Measurements from ENCODE around the gene ASB15. TPM values are rescaled to one million over a fixed set of nuclear protein-coding genes. Genes with fewer than 3 reads are reported as not detected.

The ASB15 gene
- total RNA-seq, 1 experiment from 2014 or later: not detected

GRCh38 chr7:123658023-123658422 lies 56.4 kb downstream of the ASB15 start:
- H3K27ac ChIP-seq: no peak overlapping the region
- no peaks in the 10 kb centered on the region for H3K9me3 ChIP-seq (replicated peaks)
- no peak overlapping the region for H3K4me3 ChIP-seq
- no peak for DNase-seq
- H3K27me3 ChIP-seq: no peaks in the 10 kb centered on the region
- H3K36me3 ChIP-seq: no peaks in the 10 kb centered on the region
- peaks cover 4% of the 10 kb centered on the region; the same call in 1 of the 2 replicates for H3K4me1 ChIP-seq

GRCh38 chr7:123660514-123661354 lies 59.1 kb downstream of the ASB15 start:
- no peak overlapping the region for H3K4me3 ChIP-seq
- no peak overlapping the region for H3K27ac ChIP-seq
- H3K9me3 ChIP-seq (replicated peaks): no peaks in the 10 kb centered on the region
- no peaks in the 10 kb centered on the region for H3K27me3 ChIP-seq
- no peak for DNase-seq
- H3K36me3 ChIP-seq: no peaks in the 10 kb centered on the region
- peaks cover 4% of the 10 kb centered on the region; the same call in 1 of the 2 replicates for H3K4me1 ChIP-seq

GRCh38 chr7:123661765-123662164 lies 60.1 kb downstream of the ASB15 start:
- DNase-seq: no peak
- Histone ChIP-seq H3K4me1 (peaks cover 4% of the 10 kb centered on the region; the same call in 1 of the 2 replicates), H3K27me3 (no peaks in the 10 kb centered on the region), H3K4me3 (no peak overlapping the region), H3K36me3 (no peaks in the 10 kb centered on the region), H3K9me3 (replicated peaks) (no peaks in the 10 kb centered on the region), H3K27ac (no peak overlapping the region)

- no peaks in the 10 kb centered on the region for H3K27me3 ChIP-seq
- no peak overlapping the region for H3K27ac ChIP-seq
- no peaks in the 10 kb centered on the region for H3K36me3 ChIP-seq
- no peak for DNase-seq
- H3K4me3 ChIP-seq: no peak overlapping the region
- 0 out of 2 replicates have a peak, but pooled peaks cover under 1% of the 10 kb centered on the region for H3K4me1 ChIP-seq
- H3K9me3 ChIP-seq (replicated peaks): no peaks in the 10 kb centered on the region
Observed at GRCh38 chr7:123662293-123662692, 60.7 kb downstream of the ASB15 start.

GRCh38 chr7:123662755-123663154 lies 61.1 kb downstream of the ASB15 start:
- H3K36me3 ChIP-seq: no peaks in the 10 kb centered on the region
- H3K4me1 ChIP-seq: no peaks in the 10 kb centered on the region
- no peaks in the 10 kb centered on the region for H3K27me3 ChIP-seq
- no peak overlapping the region for H3K4me3 ChIP-seq
- DNase-seq: no peak
- no peaks in the 10 kb centered on the region for H3K9me3 ChIP-seq (replicated peaks)
- no peak overlapping the region for H3K27ac ChIP-seq

GRCh38 chr7:123663200-123663599 lies 61.6 kb downstream of the ASB15 start:
- Histone ChIP-seq H3K4me3 (no peak overlapping the region), H3K9me3 (replicated peaks) (no peaks in the 10 kb centered on the region), H3K27ac (no peak overlapping the region), H3K27me3 (no peaks in the 10 kb centered on the region), H3K36me3 (no peaks in the 10 kb centered on the region), H3K4me1 (no peaks in the 10 kb centered on the region)
- DNase-seq: no peak

- Histone ChIP-seq H3K9me3 (replicated peaks) (no peaks in the 10 kb centered on the region), H3K4me1 (no peaks in the 10 kb centered on the region), H3K27ac (no peak overlapping the region), H3K27me3 (no peaks in the 10 kb centered on the region), H3K36me3 (no peaks in the 10 kb centered on the region), H3K4me3 (no peak overlapping the region)
- no peak for DNase-seq
Observed at GRCh38 chr7:123665157-123665556, 63.5 kb downstream of the ASB15 start.

- no peak overlapping the region for H3K27ac ChIP-seq
- H3K9me3 ChIP-seq (replicated peaks): no peaks in the 10 kb centered on the region
- DNase-seq: no peak
- no peaks in the 10 kb centered on the region for H3K27me3 ChIP-seq
- no peaks in the 10 kb centered on the region for H3K36me3 ChIP-seq
- no peak overlapping the region for H3K4me3 ChIP-seq
- H3K4me1 ChIP-seq: no peaks in the 10 kb centered on the region
Observed at GRCh38 chr7:123665896-123666295, 64.3 kb downstream of the ASB15 start.

GRCh38 chr7:123666492-123666891 lies 64.9 kb downstream of the ASB15 start:
- H3K4me3 ChIP-seq: no peak overlapping the region
- H3K36me3 ChIP-seq: no peaks in the 10 kb centered on the region
- H3K27ac ChIP-seq: no peak overlapping the region
- no peak for DNase-seq
- no peaks in the 10 kb centered on the region for H3K4me1 ChIP-seq
- H3K9me3 ChIP-seq (replicated peaks): no peaks in the 10 kb centered on the region
- no peaks in the 10 kb centered on the region for H3K27me3 ChIP-seq

- peaks cover 15% of the 10 kb centered on the region for H3K4me1 ChIP-seq
- no peaks in the 10 kb centered on the region for H3K9me3 ChIP-seq (replicated peaks)
- no peaks in the 10 kb centered on the region for H3K36me3 ChIP-seq
- H3K27ac ChIP-seq: no peak overlapping the region
- DNase-seq: no peak
- H3K4me3 ChIP-seq: no peak overlapping the region
- no peaks in the 10 kb centered on the region for H3K27me3 ChIP-seq
Observed at GRCh38 chr7:123669485-123669884, 67.9 kb downstream of the ASB15 start.

GRCh38 chr7:123673137-123673732 lies 71.6 kb downstream of the ASB15 start:
- Histone ChIP-seq H3K27ac (no peak overlapping the region), H3K27me3 (no peaks in the 10 kb centered on the region), H3K36me3 (no peaks in the 10 kb centered on the region), H3K9me3 (replicated peaks) (no peaks in the 10 kb centered on the region), H3K4me1 (peaks cover 32% of the 10 kb centered on the region), H3K4me3 (no peak overlapping the region)
- no peak for DNase-seq

GRCh38 chr7:123673752-123674398 lies 72.3 kb downstream of the ASB15 start:
- Histone ChIP-seq H3K27ac (peak overlapping the region; percentile 61), H3K4me1 (peaks cover 32% of the 10 kb centered on the region), H3K27me3 (no peaks in the 10 kb centered on the region), H3K9me3 (replicated peaks) (no peaks in the 10 kb centered on the region), H3K36me3 (no peaks in the 10 kb centered on the region), H3K4me3 (no peak overlapping the region)
- DNase-seq: peak in 1 of 2 experiments; percentile 33

GRCh38 chr7:123674399-123675180 lies 73.0 kb downstream of the ASB15 start:
- Histone ChIP-seq H3K27ac (peak overlapping the region; percentile 61), H3K36me3 (no peaks in the 10 kb centered on the region), H3K4me3 (no peak overlapping the region), H3K27me3 (no peaks in the 10 kb centered on the region), H3K9me3 (replicated peaks) (no peaks in the 10 kb centered on the region), H3K4me1 (peaks cover 32% of the 10 kb centered on the region)
- peak; percentile 15 to 67 for DNase-seq

- H3K9me3 ChIP-seq (replicated peaks): no peaks in the 10 kb centered on the region
- no peaks in the 10 kb centered on the region; the same call in 1 of the 2 replicates for H3K36me3 ChIP-seq
- DNase-seq: peak in 1 of 2 experiments; percentile 27
- H3K4me1 ChIP-seq: peaks cover 32% of the 10 kb centered on the region
- H3K27me3 ChIP-seq: no peaks in the 10 kb centered on the region
- peak overlapping the region; percentile 61 for H3K27ac ChIP-seq
- no peak overlapping the region for H3K4me3 ChIP-seq
Observed at GRCh38 chr7:123675181-123675473, 73.5 kb downstream of the ASB15 start.

Data from SJCRH30 (cell line).